SJCRH30 (cell line): ENCODE results near the gene FAM83D. TPM values are rescaled to one million over a fixed set of nuclear protein-coding genes. Genes with fewer than 3 reads are reported as not detected.

Experiments used
- DNase-seq, 2 experiments: peaks; one replicate each; pipeline ENCODE4 v3.0.0-alpha.2; 2015 to 2020
- H3K27ac ChIP-seq: fragments of 250-450 bp; sonication (Bioruptor Pico); 2 replicates; pipeline ENCODE4 v1.5.1; 2020; ENCODE audit warnings: mild to moderate bottlenecking, moderate library complexity
- H3K27me3 ChIP-seq: fragments of 250-450 bp; sonication (Bioruptor Pico); 2 replicates; pipeline ENCODE4 v1.5.1; 2020; ENCODE audit warnings: mild to moderate bottlenecking, moderate library complexity
- H3K36me3 ChIP-seq: fragments of 250-450 bp; sonication (Bioruptor Pico); 2 replicates; pipeline ENCODE4 v1.5.1; 2020; ENCODE audit warnings: mild to moderate bottlenecking, moderate library complexity
- H3K4me1 ChIP-seq: fragments of 250-450 bp; sonication (Bioruptor Pico); 2 replicates; pipeline ENCODE4 v1.5.1; 2020; ENCODE audit warnings: mild to moderate bottlenecking, moderate library complexity
- H3K4me3 ChIP-seq: fragments of 250-450 bp; sonication (Bioruptor Pico); 2 replicates; pipeline ENCODE4 v1.5.1; 2020; ENCODE audit warnings: mild to moderate bottlenecking, moderate library complexity
- H3K9me3 ChIP-seq: fragments of 250-450 bp; sonication (Bioruptor Pico); replicated peaks from 2 replicates; pipeline ENCODE4 v1.5.1; 2020; ENCODE audit warnings: mild to moderate bottlenecking, moderate library complexity
- total RNA-seq: library from RNA; depleted of rRNA; stranded (reverse); fragments of >200 nt; shearing (Covaris generic); gene quantifications from 2 replicates; pipeline ENCODE4 v1.2.3, GENCODE V29; 2014

The FAM83D gene
- total RNA-seq, 1 experiment from 2014 or later, result 96.6 TPM

DNA sequence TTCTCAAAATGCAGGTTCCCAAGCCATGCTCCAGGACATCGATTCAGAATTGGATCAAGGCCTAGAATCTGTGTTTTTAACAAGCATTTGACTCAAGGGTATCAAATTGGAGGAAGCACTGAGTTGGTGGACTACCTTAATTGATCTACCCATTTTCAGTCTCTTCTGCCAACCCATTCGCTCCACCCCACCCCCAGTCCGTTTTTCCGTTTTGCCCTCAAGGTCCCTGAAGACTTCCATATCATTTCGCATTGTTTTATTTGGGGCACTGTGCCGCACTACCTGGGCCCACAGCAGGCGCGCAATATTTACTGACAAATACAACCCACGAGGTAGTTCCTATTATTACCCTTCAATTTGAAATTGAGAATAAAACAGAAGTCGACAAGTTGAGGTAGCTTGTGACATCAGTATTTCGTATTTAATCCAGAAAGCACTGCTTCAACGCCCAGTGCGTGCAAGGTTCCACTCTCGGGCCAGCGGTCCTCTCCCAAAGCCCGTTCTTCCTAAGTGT, 35.4 kb downstream of the FAM83D start:
- H3K36me3 ChIP-seq, result no peaks in the 10 kb centered on the region; the same call in 1 of the 2 replicates
- peak overlapping the region; percentile 96 for H3K4me3 ChIP-seq
- no peaks in the 10 kb centered on the region for H3K9me3 ChIP-seq
- DNase-seq, result peak in 1 of 2 experiments; percentile 38
- H3K27ac ChIP-seq, result peak overlapping the region; percentile 93
- H3K27me3 ChIP-seq, result no peaks in the 10 kb centered on the region
- peaks cover 5% of the 10 kb centered on the region; the same call in 1 of the 2 replicates for H3K4me1 ChIP-seq

DNA sequence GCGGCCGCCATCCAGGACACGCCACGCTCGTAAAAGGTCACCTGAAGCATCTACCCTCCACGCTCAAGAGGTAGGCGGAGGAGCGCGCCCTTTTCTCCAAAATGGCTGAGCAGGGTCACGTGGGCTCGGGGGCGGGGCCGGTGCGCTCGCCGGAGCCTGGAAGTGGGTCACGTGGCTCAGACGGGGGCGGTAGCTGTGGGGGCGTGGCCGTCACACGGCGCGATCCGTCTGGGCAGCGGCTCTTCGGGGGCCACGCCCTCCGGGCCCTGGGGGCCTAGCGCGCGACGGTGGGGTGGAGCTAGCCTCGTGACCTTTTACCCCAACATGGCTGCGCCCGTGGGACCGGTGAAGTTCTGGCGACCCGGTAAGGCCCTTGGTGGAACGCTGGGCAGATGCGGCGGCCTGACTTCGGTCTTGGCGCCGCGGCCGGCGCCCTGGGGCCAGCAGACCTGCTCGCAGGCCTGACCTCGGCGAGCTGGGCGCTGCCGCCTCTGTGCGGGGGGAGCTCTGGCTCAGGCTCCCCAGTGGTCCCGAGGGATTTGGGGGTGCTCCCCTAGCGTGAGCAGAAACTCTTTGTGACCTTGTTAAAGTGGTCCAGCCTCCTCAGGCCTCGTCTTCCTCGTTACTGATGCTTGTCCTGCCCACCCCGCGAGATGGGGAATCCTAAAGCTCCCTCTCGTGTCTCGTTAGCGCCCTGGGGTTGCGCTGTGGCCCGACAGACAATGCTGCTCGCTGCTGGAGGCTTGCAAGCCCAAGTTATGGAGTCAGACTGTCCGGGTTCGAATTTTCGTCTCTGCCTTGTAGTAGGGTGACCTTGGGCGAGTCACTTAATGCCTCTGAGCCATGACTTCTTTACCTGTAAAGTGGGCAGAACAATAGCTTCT, 36.1 kb downstream of the FAM83D start, which contains the start of gene DHX35:
DHX35 (plus strand) TSS at position 301 of the 884 bp plus-strand sequence; CDS start at position 325, 24 bp downstream.
- DNase-seq, result peak; percentile 99 to 100
- Histone ChIP-seq H3K27me3 (no peaks in the 10 kb centered on the region), H3K4me3 (peak within 1 kb of the TSS; percentile 96), H3K4me1 (peaks cover 5% of the 10 kb centered on the region; the same call in 1 of the 2 replicates), H3K27ac (peak within 1 kb of the TSS; percentile 93), H3K9me3 (no peaks in the 10 kb centered on the region), H3K36me3 (no peaks in the 10 kb centered on the region; the same call in 1 of the 2 replicates)

- DNase-seq, result no peak
- Histone ChIP-seq H3K4me1 (peaks cover 5% of the 10 kb centered on the region; the same call in 1 of the 2 replicates), H3K27ac (peak overlapping the region; percentile 93), H3K9me3 (no peaks in the 10 kb centered on the region), H3K27me3 (no peaks in the 10 kb centered on the region), H3K36me3 (no peaks in the 10 kb centered on the region; the same call in 1 of the 2 replicates), H3K4me3 (peak overlapping the region; percentile 96)
Observed at GRCh38 chr20:38962928-38963401, 36.7 kb downstream of the FAM83D start.

DNA sequence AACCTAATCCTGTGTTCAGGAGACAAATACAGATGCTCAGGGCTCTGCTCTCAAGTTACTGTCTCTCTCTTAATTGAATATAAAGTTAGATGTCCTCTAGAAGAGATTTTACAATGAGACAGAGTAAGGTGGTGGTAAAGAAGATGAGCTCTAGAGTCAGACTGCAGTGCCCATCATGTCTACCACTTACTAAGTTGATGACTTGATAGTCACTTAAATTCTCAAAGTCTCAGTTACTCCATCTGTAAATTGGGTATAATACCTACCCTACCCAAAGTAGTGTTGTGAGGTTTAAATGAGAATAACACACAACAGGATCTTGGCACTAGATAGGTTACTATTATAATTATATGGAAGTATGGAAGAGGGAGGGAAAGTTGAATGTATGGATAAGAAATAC, 37.5 kb downstream of the FAM83D start:
- Histone ChIP-seq H3K27me3 (no peaks in the 10 kb centered on the region), H3K4me1 (peaks cover 5% of the 10 kb centered on the region; the same call in 1 of the 2 replicates), H3K9me3 (no peaks in the 10 kb centered on the region), H3K4me3 (no peak overlapping the region), H3K36me3 (no peaks in the 10 kb centered on the region; the same call in 1 of the 2 replicates), H3K27ac (no peak overlapping the region)
- DNase-seq, result no peak

- H3K27me3 ChIP-seq, result no peaks in the 10 kb centered on the region
- H3K27ac ChIP-seq, result no peak overlapping the region
- no peaks in the 10 kb centered on the region for H3K9me3 ChIP-seq
- H3K4me3 ChIP-seq, result no peak overlapping the region
- no peak for DNase-seq
- H3K36me3 ChIP-seq, result peaks cover 8% of the 10 kb centered on the region
- H3K4me1 ChIP-seq, result peaks cover 5% of the 10 kb centered on the region; the same call in 1 of the 2 replicates
Observed at GRCh38 chr20:38965264-38965663, 39.0 kb downstream of the FAM83D start.

DNA sequence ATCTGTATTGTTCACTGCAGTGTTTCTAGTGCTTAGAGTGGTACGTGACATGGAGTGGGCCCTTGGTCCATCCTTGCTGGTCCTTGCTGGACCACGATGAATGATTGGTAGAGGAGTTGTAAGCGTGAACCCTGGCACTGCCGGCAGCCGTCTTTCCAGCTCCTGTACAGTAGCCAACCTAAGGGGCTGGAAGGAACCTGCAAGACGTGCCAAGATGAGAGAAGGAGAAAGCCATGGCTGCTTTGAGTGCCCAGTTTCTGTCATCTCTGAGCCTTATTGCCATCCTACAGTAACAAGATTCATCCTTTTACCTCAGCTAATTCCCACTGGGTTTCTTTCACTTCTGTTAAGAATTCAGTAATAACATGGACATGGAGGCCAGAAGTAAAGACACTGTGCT, 41.9 kb downstream of the FAM83D start:
- no peak for DNase-seq
- no peaks in the 10 kb centered on the region for H3K9me3 ChIP-seq

GRCh38 chr20:38969708-38970107, 43.5 kb downstream of the FAM83D start:
- peaks cover 20% of the 10 kb centered on the region for H3K36me3 ChIP-seq
- no peaks in the 10 kb centered on the region; the same call in 1 of the 2 replicates for H3K4me1 ChIP-seq
- H3K9me3 ChIP-seq, result no peaks in the 10 kb centered on the region
- no peaks in the 10 kb centered on the region for H3K27me3 ChIP-seq
- no peak for DNase-seq
- no peak overlapping the region for H3K27ac ChIP-seq
- H3K4me3 ChIP-seq, result no peak overlapping the region

More for the DNA sequence above, 41.9 kb downstream of the FAM83D start:
- Histone ChIP-seq H3K27me3 (no peaks in the 10 kb centered on the region), H3K4me1 (no peaks in the 10 kb centered on the region; the same call in 1 of the 2 replicates), H3K36me3 (peaks cover 14% of the 10 kb centered on the region), H3K4me3 (no peak overlapping the region), H3K27ac (no peak overlapping the region)

DNA sequence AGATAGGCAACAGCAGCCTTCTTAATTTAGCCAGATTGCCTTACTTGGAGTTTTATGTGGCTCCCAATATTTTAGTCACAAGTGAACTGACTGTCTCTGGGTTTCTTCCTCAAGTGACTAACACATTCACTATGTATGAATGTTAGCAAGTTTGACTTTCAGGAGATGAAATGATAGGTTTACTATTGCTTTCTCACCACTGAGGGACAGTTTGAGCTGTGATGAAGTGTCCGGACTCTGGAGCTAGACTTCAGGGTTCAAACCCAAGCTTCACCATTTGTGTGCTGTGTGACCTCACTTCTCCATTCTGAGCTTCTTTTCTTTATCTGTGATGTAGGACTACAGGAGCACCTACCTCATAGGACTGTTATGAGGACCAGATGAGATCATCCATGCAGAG, 44.1 kb downstream of the FAM83D start:
- no peak overlapping the region for H3K27ac ChIP-seq
- H3K27me3 ChIP-seq, result no peaks in the 10 kb centered on the region
- H3K4me1 ChIP-seq, result no peaks in the 10 kb centered on the region; the same call in 1 of the 2 replicates
- peaks cover 20% of the 10 kb centered on the region for H3K36me3 ChIP-seq
- H3K4me3 ChIP-seq, result no peak overlapping the region
- no peaks in the 10 kb centered on the region for H3K9me3 ChIP-seq
- no peak for DNase-seq

GRCh38 chr20:38973107-38973506, 46.9 kb downstream of the FAM83D start:
- peaks cover 37% of the 10 kb centered on the region for H3K36me3 ChIP-seq
- H3K9me3 ChIP-seq, result no peaks in the 10 kb centered on the region
- no peaks in the 10 kb centered on the region for H3K27me3 ChIP-seq
- H3K27ac ChIP-seq, result no peak overlapping the region
- no peak for DNase-seq
- H3K4me3 ChIP-seq, result no peak overlapping the region
- H3K4me1 ChIP-seq, result no peaks in the 10 kb centered on the region

DNA sequence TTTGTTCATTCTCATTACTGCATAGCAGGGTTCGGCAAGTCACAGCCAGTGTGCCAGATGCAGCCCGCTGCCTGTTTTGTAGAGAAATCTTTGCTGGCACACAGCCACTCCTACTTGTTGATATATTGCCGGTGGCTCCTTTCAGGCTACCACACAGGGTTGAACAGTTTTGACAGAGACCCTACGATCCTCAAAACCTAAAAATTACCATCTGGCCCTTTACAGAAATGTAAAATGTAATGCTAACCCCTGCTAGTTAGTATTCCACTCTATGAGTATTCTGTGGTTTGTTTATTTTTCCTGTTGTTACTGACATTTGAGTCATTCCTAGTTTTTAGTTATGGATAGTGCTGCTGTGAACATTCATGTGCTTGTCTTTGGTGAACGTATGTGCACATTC, 47.4 kb downstream of the FAM83D start:
- Histone ChIP-seq H3K27ac (no peak overlapping the region), H3K36me3 (peaks cover 40% of the 10 kb centered on the region), H3K4me3 (no peak overlapping the region), H3K27me3 (no peaks in the 10 kb centered on the region), H3K4me1 (no peaks in the 10 kb centered on the region), H3K9me3 (no peaks in the 10 kb centered on the region)
- no peak for DNase-seq

DNA sequence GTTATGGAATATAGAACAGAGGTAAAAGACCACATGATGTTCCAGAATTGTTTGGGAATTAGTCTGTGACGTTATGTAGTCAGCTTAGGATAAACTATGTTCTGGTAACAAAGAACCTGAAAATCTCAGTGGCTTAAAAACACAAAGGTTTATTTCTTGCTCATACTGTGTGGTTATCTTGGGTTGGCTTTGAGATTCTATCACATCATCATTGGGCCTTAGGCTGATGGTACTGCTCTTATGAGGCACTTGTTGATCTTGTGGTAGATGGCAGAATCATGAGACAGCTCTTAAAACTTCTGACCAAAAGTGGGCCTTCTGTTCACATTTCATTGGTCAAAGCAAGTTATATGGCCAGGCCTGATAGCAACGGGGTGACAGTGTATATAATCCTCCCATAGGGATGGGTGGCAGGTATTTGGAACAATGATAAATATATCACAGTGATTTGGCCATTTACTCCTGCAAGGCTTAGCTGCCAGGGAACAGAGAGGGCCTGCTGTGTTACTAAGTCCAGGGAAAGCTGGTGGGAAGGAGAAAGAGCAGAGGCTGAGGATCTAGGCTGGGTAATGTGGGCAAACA, 49.4 kb downstream of the FAM83D start:
- H3K27me3 ChIP-seq, result no peaks in the 10 kb centered on the region
- DNase-seq, result no peak
- H3K36me3 ChIP-seq, result peaks cover 39% of the 10 kb centered on the region
- no peaks in the 10 kb centered on the region; the same call in 1 of the 2 replicates for H3K4me1 ChIP-seq
- no peak overlapping the region for H3K27ac ChIP-seq
- no peak overlapping the region for H3K4me3 ChIP-seq
- H3K9me3 ChIP-seq, result no peaks in the 10 kb centered on the region

DNA sequence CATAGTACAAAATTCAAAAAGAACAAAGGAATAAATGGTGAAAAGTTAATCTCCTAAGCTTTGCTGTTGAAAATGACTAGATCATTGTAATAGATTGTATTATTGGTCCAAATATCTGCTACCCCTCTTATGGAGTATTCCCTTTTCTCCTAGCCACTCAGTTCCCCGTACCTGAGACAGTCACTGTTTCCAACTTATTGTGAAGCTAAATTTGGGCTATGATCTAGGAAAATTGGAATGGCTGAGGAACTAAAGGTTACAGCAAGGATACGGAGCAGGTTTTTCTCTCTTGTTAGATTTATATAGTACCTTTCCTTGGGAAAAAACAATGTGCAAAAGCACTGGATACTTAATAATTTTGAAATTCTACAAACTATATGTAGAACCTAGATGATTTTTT, 53.2 kb downstream of the FAM83D start:
- Histone ChIP-seq H3K9me3 (no peaks in the 10 kb centered on the region), H3K27ac (no peak overlapping the region), H3K27me3 (no peaks in the 10 kb centered on the region), H3K36me3 (peaks cover 35% of the 10 kb centered on the region), H3K4me3 (no peak overlapping the region), H3K4me1 (peaks cover 24% of the 10 kb centered on the region)
- no peak for DNase-seq

DNA sequence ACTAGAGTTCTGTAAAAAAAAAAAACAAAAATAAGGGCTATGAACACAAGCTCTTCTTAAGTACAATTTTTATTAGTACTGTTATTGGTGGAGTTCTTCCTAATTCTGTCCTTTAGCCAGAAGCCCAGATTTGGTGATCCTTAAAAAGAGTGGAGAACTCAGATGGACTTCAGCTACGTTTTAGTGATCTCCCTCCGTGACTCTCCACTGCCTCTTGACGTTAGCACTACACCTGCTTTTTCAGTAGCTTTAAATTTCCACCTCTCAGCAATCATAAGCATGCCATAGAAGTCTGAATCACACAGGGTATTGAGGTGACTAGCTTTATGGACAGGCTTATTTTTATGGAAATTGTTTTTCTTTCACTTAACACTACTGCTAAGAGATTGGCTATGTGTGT, 53.6 kb downstream of the FAM83D start:
- Histone ChIP-seq H3K27me3 (no peaks in the 10 kb centered on the region), H3K4me3 (no peak overlapping the region), H3K9me3 (no peaks in the 10 kb centered on the region), H3K27ac (no peak overlapping the region), H3K4me1 (peaks cover 28% of the 10 kb centered on the region), H3K36me3 (peaks cover 37% of the 10 kb centered on the region)
- DNase-seq, result no peak

DNA sequence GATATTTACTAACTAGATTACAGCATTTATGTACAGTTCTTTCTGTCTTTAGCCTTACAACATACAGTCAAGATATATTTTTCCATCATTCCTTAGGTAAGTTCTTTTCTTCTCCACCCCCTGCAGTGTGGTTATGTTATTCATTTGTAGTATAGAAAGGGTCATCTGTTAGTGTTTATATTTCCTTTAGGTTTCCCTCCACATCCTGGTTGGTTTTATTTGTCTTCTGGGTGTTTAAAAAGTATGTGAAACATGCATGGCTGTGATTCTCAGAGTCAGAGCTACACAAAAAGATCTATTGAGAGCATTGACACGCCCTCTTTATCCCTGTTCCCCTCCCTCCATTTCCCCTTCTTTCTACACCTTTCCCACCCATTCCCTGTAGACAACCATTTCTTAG, 56.1 kb downstream of the FAM83D start:
- Histone ChIP-seq H3K36me3 (peaks cover 28% of the 10 kb centered on the region), H3K27me3 (no peaks in the 10 kb centered on the region), H3K4me3 (no peak overlapping the region), H3K9me3 (no peaks in the 10 kb centered on the region), H3K4me1 (peaks cover 46% of the 10 kb centered on the region), H3K27ac (peak overlapping the region; percentile 4; the same call in 1 of the 2 replicates)
- DNase-seq, result peak; percentile 37 to 69

DNA sequence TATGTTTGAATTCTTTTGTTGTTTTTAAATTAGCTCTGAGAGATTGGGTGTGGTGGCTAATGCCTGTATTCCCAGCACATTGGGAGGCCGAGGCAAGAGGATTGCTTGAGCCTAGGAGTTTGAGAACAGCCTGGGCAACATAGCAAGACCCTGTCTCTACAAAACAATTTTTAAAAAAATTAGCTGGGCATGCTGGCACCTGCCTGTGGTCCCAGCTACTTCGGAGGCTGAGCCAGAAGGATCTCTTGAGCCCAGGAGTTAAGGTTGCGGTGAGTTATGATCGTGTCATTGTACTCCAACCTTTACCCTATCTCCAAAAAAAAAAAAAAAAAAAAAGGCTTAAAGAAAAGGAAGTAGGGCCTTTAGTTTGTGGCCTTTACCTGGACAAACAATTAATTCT, 58.8 kb downstream of the FAM83D start:
- peak; percentile 42 to 58 for DNase-seq
- H3K9me3 ChIP-seq, result no peaks in the 10 kb centered on the region
- no peak overlapping the region for H3K4me3 ChIP-seq
- peaks cover 24% of the 10 kb centered on the region for H3K36me3 ChIP-seq
- H3K27ac ChIP-seq, result peak overlapping the region; percentile 80
- H3K4me1 ChIP-seq, result peaks cover 46% of the 10 kb centered on the region
- H3K27me3 ChIP-seq, result no peaks in the 10 kb centered on the region
